Thyroid gland (tissue), 4 donors: ENCODE results near the gene CLCA1. TPM values are rescaled to one million over a fixed set of nuclear protein-coding genes. Genes with fewer than 3 reads are reported as not detected.

Source experiments
- DNase-seq, 2 donors: peaks; one replicate each; pipeline ENCODE4 v3.0.0-alpha.2; 2019
- H3K27ac ChIP-seq, 3 donors: fragments of 200-600 bp; sonication (generic); 1 replicate in 2 of 3; 2 replicates in 1 of 3; pipeline ENCODE4 v1.5.1; 2016 to 2019; ENCODE audit warnings: mild to moderate bottlenecking in 1 of 3, moderate library complexity in 1 of 3
- H3K27me3 ChIP-seq: fragments of 200-600 bp; sonication (generic); one replicate; pipeline ENCODE4 v1.5.1; 2019
- H3K36me3 ChIP-seq, 2 donors: fragments of 200-600 bp; sonication (generic); one replicate each; pipeline ENCODE4 v1.5.1; 2016 to 2019
- H3K4me1 ChIP-seq, 2 donors: fragments of 200-600 bp; sonication (generic); one replicate each; pipeline ENCODE4 v1.5.1; 2017 to 2019
- H3K4me3 ChIP-seq, 3 donors: fragments of 200-600 bp; sonication (generic); replicated peaks in 1 of 3; 1 replicate in 2 of 3; 2 replicates in 1 of 3; pipeline ENCODE4 v1.5.1; 2016; ENCODE audit warnings: mild to moderate bottlenecking in 1 of 3
- H3K9me3 ChIP-seq: fragments of 200-600 bp; sonication (generic); one replicate; pipeline ENCODE4 v1.5.1; 2017
- CTCF ChIP-seq, 6 experiments: fragments of 200-600 bp in 3 of 6; fragments of 450-650 bp in 3 of 6; sonication (generic) in 3 of 6; IDR thresholded peaks; one replicate each; pipeline ENCODE4 v1.5.1; 2016 to 2019; ENCODE audit warnings: antibody characterized with exemption in 6 of 6, mild to moderate bottlenecking in 2 of 6, inconsistent platforms in 1 of 6, moderate library complexity in 1 of 6
- POLR2A ChIP-seq, 2 donors: fragments of 450-650 bp; IDR thresholded peaks; one replicate each; pipeline ENCODE4 v1.6.1; 2017; ENCODE audit warnings: antibody characterized with exemption in 2 of 2, mild to moderate bottlenecking in 2 of 2, moderate library complexity in 1 of 2
- WGBS, 2 donors: methylation state at CpG; one replicate each; pipeline ENCODE4 v1.1.5; 2017; 5-methylcytosine and 5-hydroxymethylcytosine counted together
- intact Hi-C: fragments of 100-400 bp; cut with DNase I; formaldehyde crosslinking; loops from one replicate; pipeline ENCODE4 v1.15.1; 2023
- total RNA-seq, 4 donors: library from RNA; depleted of rRNA; stranded (reverse); fragments of >200 nt; gene quantifications; one replicate each; pipeline ENCODE4 v1.2.3, GENCODE V29; 2016

Gene CLCA1
- total RNA-seq, 4 donors from 2014 or later = not detected

- TF ChIP-seq POLR2A (IDR thresholded peaks at IDR 0.05) = no peak
- TF ChIP-seq CTCF (IDR thresholded peaks at IDR 0.05) = no peak
- Histone ChIP-seq H3K36me3 (no peaks in the 10 kb centered on the region), H3K27ac (no peak overlapping the region), H3K4me3 (no peak overlapping the region), H3K4me1 (no peaks in the 10 kb centered on the region), H3K9me3 (no peaks in the 10 kb centered on the region), H3K27me3 (no peaks in the 10 kb centered on the region)
- DNase-seq = no peak
- intact Hi-C loops = no loop called here
Observed at GRCh38 chr1:86542631-86543030, 73.9 kb downstream of the CLCA1 start.

- H3K4me1 ChIP-seq = no peaks in the 10 kb centered on the region
- no peaks in the 10 kb centered on the region for H3K9me3 ChIP-seq
- intact Hi-C loops = no loop called here
- TF ChIP-seq CTCF (IDR thresholded peaks at IDR 0.05) (no peak), POLR2A (IDR thresholded peaks at IDR 0.05) (no peak)
- WGBS, 2 donors = 38 to 47% methylated on average over 2 of the region's 2 CpGs
- no peak for DNase-seq
- no peak within 1 kb of the TSS for H3K4me3 ChIP-seq
- no peak within 1 kb of the TSS for H3K27ac ChIP-seq
- no peaks in the 10 kb centered on the region for H3K36me3 ChIP-seq
- no peaks in the 10 kb centered on the region for H3K27me3 ChIP-seq
Observed at GRCh38 chr1:86546787-86547221, 78.1 kb downstream of the CLCA1 start, which contains the start of gene CLCA4. CLCA4 (plus strand) TSS chr1:86547078; CDS start chr1:86547120, 42 bp downstream.

- DNase-seq = no peak
- Histone ChIP-seq H3K27ac (no peak overlapping the region), H3K9me3 (no peaks in the 10 kb centered on the region), H3K36me3 (no peaks in the 10 kb centered on the region), H3K4me1 (no peaks in the 10 kb centered on the region), H3K27me3 (no peaks in the 10 kb centered on the region), H3K4me3 (no peak overlapping the region)
- no peak for TF ChIP-seq POLR2A (IDR thresholded peaks at IDR 0.05)
- no peak for TF ChIP-seq CTCF (IDR thresholded peaks at IDR 0.05)
- intact Hi-C loops = no loop called here
Observed at GRCh38 chr1:86548839-86549238, 80.1 kb downstream of the CLCA1 start.

Other genes starting within 250 kb of the CLCA1 start
- gene ODF2L, start 72.6 kb upstream of the CLCA1 start, total RNA-seq = 100 to 1,000 TPM in 1 of 4 donors, 10 to 100 TPM in 3; 48.2 to 111 (median 64.7) TPM
- not detected for gene CLCA2, start 44.8 kb upstream of the CLCA1 start, total RNA-seq
- not detected for gene CLCA4, start 78.2 kb downstream of the CLCA1 start, total RNA-seq
- gene SH3GLB1, start 235.6 kb downstream of the CLCA1 start, total RNA-seq = 10 to 100 TPM; 45.1 to 75.6 (median 58.1) TPM